GM19468 (cell line): ENCODE results near the gene ZNF700.
"Not testable (repeated sequence)": the region's sequence is repeated elsewhere in the genome, so short reads cannot be mapped to it uniquely, and the experiment has no call there.

Experiments
- ATAC-seq: cut with Tn5 transposase; IDR thresholded peaks from one replicate; pipeline ENCODE4 v1.9.1; 2021; ENCODE audit warnings: mild to moderate bottlenecking, moderate library complexity, moderate number of reproducible peaks; ENCODE audit not compliant: unreplicated experiment; ENCODE audit errors: extremely low read depth

ZNF700 gene

GRCh38 chr19:11935829-11936228 lies 10.9 kb downstream of the ZNF700 start:
- ATAC-seq, result not testable (repeated sequence)

- not testable (repeated sequence) for ATAC-seq
Measured at GRCh38 chr19:11938383-11938782, 13.5 kb downstream of the ZNF700 start.

- ATAC-seq, result not testable (repeated sequence)
Measured at GRCh38 chr19:11941361-11941887, 16.5 kb downstream of the ZNF700 start.

- no peak for ATAC-seq
Measured at GRCh38 chr19:11942008-11942842, 17.3 kb downstream of the ZNF700 start.

GRCh38 chr19:11942843-11943108 lies 17.9 kb downstream of the ZNF700 start:
- ATAC-seq, result no peak

- no peak for ATAC-seq
Measured at GRCh38 chr19:11944656-11945055, 19.7 kb downstream of the ZNF700 start.

- ATAC-seq, result no peak
Measured at GRCh38 chr19:11948646-11949045, 23.7 kb downstream of the ZNF700 start.

GRCh38 chr19:11949201-11949600 lies 24.3 kb downstream of the ZNF700 start:
- ATAC-seq, result no peak

GRCh38 chr19:11949614-11950080 lies 24.7 kb downstream of the ZNF700 start:
- ATAC-seq, result not testable (repeated sequence)

GRCh38 chr19:11950312-11950711 lies 25.4 kb downstream of the ZNF700 start:
- ATAC-seq, result no peak

- no peak for ATAC-seq
Measured at GRCh38 chr19:11963566-11964355, 38.9 kb downstream of the ZNF700 start.

GRCh38 chr19:11964496-11964857 lies 39.6 kb downstream of the ZNF700 start:
- ATAC-seq, result no peak

GRCh38 chr19:11964858-11965645 lies 40.1 kb downstream of the ZNF700 start, which contains the start of gene ZNF763:
Gene ZNF763, plus strand, starts transcription at chr19:11965040. Its CDS starts 169 bp downstream, at chr19:11965209.
- ATAC-seq, result no peak

GRCh38 chr19:11970174-11970573 lies 45.3 kb downstream of the ZNF700 start:
- no peak for ATAC-seq

- no peak for ATAC-seq
Measured at GRCh38 chr19:11971041-11971440, 46.1 kb downstream of the ZNF700 start.

- no peak for ATAC-seq
Measured at GRCh38 chr19:11973019-11973810, 48.3 kb downstream of the ZNF700 start.

- ATAC-seq, result no peak
Measured at GRCh38 chr19:11978492-11979100, 53.7 kb downstream of the ZNF700 start.

- ATAC-seq, result no peak
Measured at GRCh38 chr19:11979527-11979926, 54.6 kb downstream of the ZNF700 start.

GRCh38 chr19:11982526-11982925 lies 57.6 kb downstream of the ZNF700 start:
- ATAC-seq, result no peak
